HG02610 (cell line): Measurements from ENCODE around the gene RAMP3.
"Not testable (repeated sequence)": the region's sequence is repeated elsewhere in the genome, so short reads cannot be mapped to it uniquely, and the experiment has no call there.

ENCODE experiments used
- ATAC-seq: cut with Tn5 transposase; IDR thresholded peaks from one replicate; pipeline ENCODE4 v1.9.1; 2021; ENCODE audit warnings: mild to moderate bottlenecking, moderate library complexity; ENCODE audit not compliant: unreplicated experiment

Gene RAMP3

GRCh38 chr7:45190406-45191165 lies 33.0 kb downstream of the RAMP3 start:
- ATAC-seq = no peak

GRCh38 chr7:45191396-45191795 lies 33.8 kb downstream of the RAMP3 start:
- ATAC-seq = no peak

DNA sequence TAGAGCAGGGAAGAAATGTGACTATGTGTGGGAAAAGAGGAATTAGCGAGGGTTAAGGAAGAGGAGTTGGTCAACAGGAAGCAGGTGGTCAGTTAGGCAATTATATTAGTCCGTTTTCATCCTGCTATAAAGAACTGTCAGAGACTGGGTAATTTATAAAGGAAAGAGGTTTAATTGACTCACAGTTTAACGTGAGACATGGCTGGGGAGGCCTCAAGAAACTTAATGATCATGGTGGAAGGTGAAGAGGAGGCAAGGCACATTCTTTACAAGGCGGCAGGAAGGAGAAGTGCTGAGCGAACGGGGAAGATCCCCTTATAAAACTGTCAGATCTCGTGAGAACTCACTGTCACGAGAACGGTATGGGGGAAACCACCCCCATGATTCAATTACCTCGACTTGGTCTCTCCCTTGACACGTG lies 35.0 kb downstream of the RAMP3 start:
- ATAC-seq = no peak

DNA sequence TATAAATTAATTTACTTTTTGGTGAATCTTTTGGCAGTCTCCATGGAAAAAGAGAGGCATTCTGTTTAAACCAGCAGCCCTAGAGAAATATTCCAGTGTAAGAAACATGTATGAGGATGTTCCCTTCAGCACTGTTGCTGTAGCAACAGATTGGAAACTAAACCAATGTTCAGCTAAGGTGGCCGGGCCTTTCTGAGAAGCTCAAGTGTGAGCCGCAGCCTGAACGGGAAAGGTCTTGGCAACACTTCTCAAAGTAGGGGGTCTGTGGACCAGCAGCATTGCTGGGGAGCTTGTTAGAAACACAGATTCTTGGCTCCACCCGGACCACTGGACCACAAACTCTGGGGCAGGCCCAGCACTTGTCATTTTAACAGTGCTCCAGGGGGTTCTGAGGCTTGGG lies 36.2 kb downstream of the RAMP3 start:
- ATAC-seq = no peak

- peak; percentile 83 for ATAC-seq
Measured at GRCh38 chr7:45196374-45196773, 38.8 kb downstream of the RAMP3 start.

GRCh38 chr7:45197461-45197860 lies 39.9 kb downstream of the RAMP3 start:
- no peak for ATAC-seq

- ATAC-seq = no peak
Measured at GRCh38 chr7:45198986-45199385, 41.4 kb downstream of the RAMP3 start.

- no peak for ATAC-seq
Measured at GRCh38 chr7:45199506-45199905, 41.9 kb downstream of the RAMP3 start.

DNA sequence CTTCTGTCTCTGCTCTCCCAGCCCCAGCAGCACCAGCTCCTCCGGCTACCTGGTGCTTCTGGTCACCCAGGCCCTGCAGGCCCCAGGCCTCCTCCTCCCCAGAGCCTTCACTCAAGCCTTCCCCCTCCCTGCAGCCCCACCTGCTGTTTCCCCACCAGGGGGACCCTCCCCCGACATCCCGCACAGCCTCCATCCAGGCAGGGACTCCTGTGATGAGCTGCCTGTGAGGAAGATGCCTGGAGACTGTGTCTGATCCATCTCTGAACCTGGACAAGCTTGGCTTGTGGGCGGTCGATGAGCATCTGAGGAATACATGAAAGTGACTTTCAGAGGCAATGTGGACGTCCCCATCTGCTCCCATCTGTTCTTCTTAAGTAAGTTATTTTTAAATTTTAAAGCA lies 45.0 kb downstream of the RAMP3 start:
- ATAC-seq = no peak

- ATAC-seq = no peak
Measured at GRCh38 chr7:45203036-45203435, 45.4 kb downstream of the RAMP3 start.

DNA sequence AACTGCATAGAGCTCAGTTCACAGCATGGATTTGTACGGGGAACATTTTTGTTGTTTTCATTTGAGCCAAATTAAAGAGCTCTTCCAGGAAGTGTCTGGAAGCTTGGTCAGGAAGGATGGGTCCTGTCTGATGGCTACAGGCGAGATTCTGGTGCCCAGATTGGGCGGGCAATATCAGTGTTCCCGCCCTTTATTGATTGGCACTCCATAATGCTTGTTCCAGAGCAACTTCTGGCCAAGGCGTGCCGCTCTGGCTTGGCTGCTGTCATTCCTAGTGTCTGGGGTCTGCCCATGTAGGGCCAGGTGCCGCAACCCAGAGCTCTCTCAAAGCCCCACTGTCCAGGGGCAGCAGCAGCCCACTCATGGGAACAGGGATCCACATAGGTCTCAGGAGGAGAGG lies 45.9 kb downstream of the RAMP3 start:
- ATAC-seq = no peak

DNA sequence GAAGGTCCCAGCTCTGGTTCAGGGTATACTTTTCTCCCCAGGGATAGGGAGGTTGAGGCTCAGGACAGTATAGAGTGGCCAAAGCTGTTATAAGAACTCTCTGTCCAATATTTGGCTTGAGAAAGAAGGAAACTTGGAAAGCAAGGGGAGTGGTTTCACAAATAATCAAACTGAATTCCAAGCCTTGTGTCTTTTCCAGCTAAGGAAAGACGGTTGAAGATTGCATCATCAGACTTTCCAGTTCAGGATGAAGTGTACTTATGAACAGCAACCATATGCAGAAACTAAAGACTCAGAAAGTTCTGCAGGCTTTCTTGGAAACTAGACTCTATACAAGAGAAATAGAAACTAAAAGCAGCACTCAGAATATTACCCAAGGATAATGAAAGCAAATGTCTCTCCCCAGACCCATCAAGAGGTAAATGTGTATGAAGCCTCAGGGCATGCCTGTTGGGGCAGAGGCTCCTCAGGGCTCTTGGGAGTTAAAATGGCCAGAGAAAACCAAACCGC lies 46.4 kb downstream of the RAMP3 start:
- peak; percentile 69 for ATAC-seq

- ATAC-seq = not testable (repeated sequence)
Measured at GRCh38 chr7:45206266-45206665, 48.7 kb downstream of the RAMP3 start.

GRCh38 chr7:45209909-45210308 lies 52.3 kb downstream of the RAMP3 start:
- ATAC-seq = not testable (repeated sequence)

- no peak for ATAC-seq
Measured at GRCh38 chr7:45211066-45211465, 53.5 kb downstream of the RAMP3 start.

- no peak for ATAC-seq
Measured at GRCh38 chr7:45211958-45212357, 54.4 kb downstream of the RAMP3 start.

DNA sequence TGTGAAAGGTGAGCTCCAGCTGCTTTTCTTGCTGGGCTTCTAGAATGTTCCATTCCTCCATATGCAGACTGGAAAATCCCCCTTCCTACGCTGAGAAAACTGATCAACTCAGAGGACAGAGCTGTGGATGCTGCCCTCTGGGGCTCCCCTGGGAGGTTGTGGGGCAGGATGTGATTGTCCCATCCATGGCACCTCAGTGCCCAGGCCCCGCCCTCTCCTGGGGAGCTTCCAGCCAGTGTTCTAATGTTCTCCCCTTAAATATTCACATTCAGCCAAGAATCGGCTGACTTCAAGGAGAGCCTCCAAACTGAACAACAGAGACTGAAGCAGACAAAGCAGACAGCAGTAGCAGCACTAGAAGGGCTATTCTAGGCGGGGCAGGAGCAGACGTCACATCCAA lies 55.0 kb downstream of the RAMP3 start:
- ATAC-seq = no peak

DNA sequence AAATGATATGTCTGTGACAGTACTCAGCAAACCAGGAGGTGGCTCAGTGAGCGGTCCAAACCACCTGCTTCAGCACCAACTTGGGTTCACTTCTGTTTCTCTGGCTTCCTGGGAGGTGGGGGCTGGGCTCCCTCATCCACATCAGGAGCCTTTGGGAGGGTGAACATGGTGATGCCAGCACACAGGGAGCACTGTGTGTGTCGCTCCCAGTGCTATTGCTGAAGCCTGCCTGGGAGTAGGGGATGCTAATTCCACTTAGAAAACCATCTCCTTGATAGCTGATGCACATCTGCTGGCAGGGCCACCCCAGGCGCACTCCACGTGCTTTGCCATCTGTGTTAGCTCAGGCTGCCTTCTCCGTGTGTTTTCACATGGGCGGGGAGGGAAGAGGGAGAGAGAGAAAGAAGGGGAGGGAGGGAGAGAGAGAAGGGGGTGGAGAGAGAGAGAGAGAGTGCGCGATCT lies 58.0 kb downstream of the RAMP3 start:
- ATAC-seq = no peak

- no peak for ATAC-seq
Measured at GRCh38 chr7:45216181-45216580, 58.6 kb downstream of the RAMP3 start.

- no peak for ATAC-seq
Measured at GRCh38 chr7:45216622-45217165, 59.1 kb downstream of the RAMP3 start.

- no peak for ATAC-seq
Measured at GRCh38 chr7:45217358-45217757, 59.8 kb downstream of the RAMP3 start.

DNA sequence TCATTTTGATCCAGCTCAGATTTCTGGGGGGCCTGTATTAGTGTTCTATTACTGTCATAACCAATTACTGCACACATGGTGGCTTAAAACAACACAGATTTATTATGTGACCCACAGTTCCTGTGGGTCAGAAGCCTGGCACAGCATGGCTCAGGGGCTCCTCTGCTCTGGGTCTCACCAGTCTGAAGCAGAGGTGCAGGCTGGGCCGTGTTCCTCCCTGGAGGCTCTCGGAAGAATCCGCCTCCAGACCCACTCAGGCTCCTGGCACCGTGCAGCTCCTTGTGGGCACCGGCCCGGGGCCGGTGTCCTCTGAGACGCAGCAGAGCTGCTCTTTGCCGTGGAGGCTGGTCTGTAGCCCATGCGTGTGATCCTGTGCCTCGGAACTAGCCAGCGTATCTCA lies 61.5 kb downstream of the RAMP3 start:
- no peak for ATAC-seq
